ENCODE measurements around the gene NTN3. TPM values are rescaled to one million over a fixed set of nuclear protein-coding genes. Genes with fewer than 3 reads are reported as not detected.

NTN3 gene
- total and polyA plus RNA-seq, 12 donors: 0.16 to 1.5 (median 0.32) TPM; not detected in 3

DNA sequence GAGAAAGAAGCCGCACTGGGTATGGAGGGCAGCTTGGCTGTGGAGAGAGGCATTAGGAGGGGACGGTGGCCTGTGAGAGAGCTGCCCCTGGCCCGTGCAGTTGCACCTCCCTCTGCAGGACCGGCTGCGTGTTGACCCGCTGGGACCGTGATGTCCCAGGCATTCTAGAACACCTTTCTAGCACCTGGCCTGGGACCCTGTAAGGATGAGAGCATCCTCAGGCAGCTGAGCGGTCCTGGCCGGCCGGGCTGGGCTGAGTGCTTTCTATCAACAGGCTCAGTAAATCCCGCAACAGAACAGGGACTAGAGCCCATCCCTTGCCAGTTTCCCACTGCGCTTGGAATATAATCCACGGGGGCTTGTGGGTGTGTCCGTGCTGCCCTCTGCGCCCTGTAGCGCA is 18.5 kb downstream of the NTN3 start:
- Histone ChIP-seq H3K4me1 (replicated peaks in 1 of 2) (no peaks in the 10 kb centered on the region), H3K27me3 (no peaks in the 10 kb centered on the region), H3K36me3 (replicated peaks in 1 of 2) (no peaks in the 10 kb centered on the region), H3K4me3 (no peak overlapping the region), H3K9me3 (replicated peaks in 1 of 3) (no peaks in the 10 kb centered on the region), H3K27ac (no peak overlapping the region)
- TF ChIP-seq CTCF (IDR thresholded peaks at IDR 0.05) (no peak), POLR2A (IDR thresholded peaks at IDR 0.05) (no peak)
- intact Hi-C loops (cut with DNase I): no loop called here
- no peak for DNase-seq
- WGBS, 4 donors: 91 to 97% (median 94%) methylated on average over 11 to 16 of the region's 16 CpGs

- TF ChIP-seq POLR2A (IDR thresholded peaks at IDR 0.05) (no peak), CTCF (IDR thresholded peaks at IDR 0.05) (no peak)
- H3K27me3 ChIP-seq: no peaks in the 10 kb centered on the region
- no peak overlapping the region for H3K27ac ChIP-seq
- no peak for DNase-seq
- 82 to 93% (median 91%) methylated on average over 21 to 23 of the region's 23 CpGs for WGBS, 4 donors
- no peaks in the 10 kb centered on the region for H3K4me1 ChIP-seq (replicated peaks in 1 of 2)
- no peaks in the 10 kb centered on the region for H3K36me3 ChIP-seq (replicated peaks in 1 of 2)
- no peak overlapping the region for H3K4me3 ChIP-seq
- intact Hi-C loops (cut with DNase I): loop anchor here (10.0 kb wide), 2 partner anchors 156 to 196 kb away; no protein-coding TSS in a partner anchor
- H3K9me3 ChIP-seq (replicated peaks in 1 of 3): no peaks in the 10 kb centered on the region
Measured at GRCh38 chr16:2490190-2491105, 19.4 kb downstream of the NTN3 start.

- intact Hi-C loops (cut with DNase I): loop anchor here (10.0 kb wide), 2 partner anchors 157 to 197 kb away; no protein-coding TSS in a partner anchor
- Histone ChIP-seq H3K9me3 (replicated peaks in 1 of 3) (no peaks in the 10 kb centered on the region), H3K4me3 (no peak overlapping the region), H3K27me3 (no peaks in the 10 kb centered on the region), H3K4me1 (replicated peaks in 1 of 2) (peaks cover 0 to 4% of the 10 kb centered on the region in 2 donors), H3K27ac (no peak overlapping the region), H3K36me3 (replicated peaks in 1 of 2) (peaks cover 0 to 9% of the 10 kb centered on the region in 2 donors)
- TF ChIP-seq CTCF (IDR thresholded peaks at IDR 0.05) (no peak), POLR2A (IDR thresholded peaks at IDR 0.05) (no peak)
- WGBS, 4 donors: 82 to 93% (median 90%) methylated on average over 10 to 13 of the region's 13 CpGs
- DNase-seq: no peak
Measured at GRCh38 chr16:2492292-2492691, 21.2 kb downstream of the NTN3 start.

- WGBS, 4 donors: 86 to 93% (median 89%) methylated on average over 5 to 6 of the region's 6 CpGs
Measured at GRCh38 chr16:2493605-2494004, 22.5 kb downstream of the NTN3 start.

More at GRCh38 chr16:2493605-2494004, 22.5 kb downstream of the NTN3 start:
- no peaks in the 10 kb centered on the region for H3K9me3 ChIP-seq (replicated peaks in 1 of 3)
- peaks cover 0 to 9% of the 10 kb centered on the region in 2 donors for H3K36me3 ChIP-seq (replicated peaks in 1 of 2)
- no peak overlapping the region for H3K27ac ChIP-seq
- intact Hi-C loops (cut with DNase I): loop anchor here (10.0 kb wide), 2 partner anchors 159 to 199 kb away; no protein-coding TSS in a partner anchor
- peaks cover 0 to 15% of the 10 kb centered on the region in 2 donors for H3K4me1 ChIP-seq (replicated peaks in 1 of 2)
- TF ChIP-seq CTCF (IDR thresholded peaks at IDR 0.05) (no peak), POLR2A (IDR thresholded peaks at IDR 0.05) (no peak)
- H3K4me3 ChIP-seq: no peak overlapping the region
- DNase-seq: no peak
- H3K27me3 ChIP-seq: no peaks in the 10 kb centered on the region
